KOPT-K1 (cell line): ENCODE data around the gene XPR1.

ENCODE experiments used
- H3K27ac ChIP-seq: fragments of 200-600 bp; sonication (generic); 2 replicates; pipeline ENCODE4 v1.5.1; 2016; ENCODE audit warnings: antibody characterized with exemption, mild to moderate bottlenecking, low read depth, low read length; ENCODE audit not compliant: poor library complexity, severe bottlenecking
- H3K36me3 ChIP-seq: fragments of 200-600 bp; sonication (generic); 2 replicates; pipeline ENCODE4 v1.5.1; 2017; ENCODE audit warnings: antibody characterized with exemption, mild to moderate bottlenecking, low read length, moderate library complexity; ENCODE audit not compliant: insufficient read depth
- H3K9me3 ChIP-seq: fragments of 200-600 bp; sonication (generic); 2 replicates; pipeline ENCODE4 v1.5.1; 2017; ENCODE audit warnings: antibody characterized with exemption, low read length, mild to moderate bottlenecking; ENCODE audit not compliant: insufficient read depth, poor library complexity, severe bottlenecking

The XPR1 gene

GRCh38 chr1:180901076-180901990, 269.5 kb downstream of the XPR1 start:
- H3K27ac ChIP-seq: no peak overlapping the region
- no peaks in the 10 kb centered on the region for H3K9me3 ChIP-seq
- no peaks in the 10 kb centered on the region for H3K36me3 ChIP-seq

DNA sequence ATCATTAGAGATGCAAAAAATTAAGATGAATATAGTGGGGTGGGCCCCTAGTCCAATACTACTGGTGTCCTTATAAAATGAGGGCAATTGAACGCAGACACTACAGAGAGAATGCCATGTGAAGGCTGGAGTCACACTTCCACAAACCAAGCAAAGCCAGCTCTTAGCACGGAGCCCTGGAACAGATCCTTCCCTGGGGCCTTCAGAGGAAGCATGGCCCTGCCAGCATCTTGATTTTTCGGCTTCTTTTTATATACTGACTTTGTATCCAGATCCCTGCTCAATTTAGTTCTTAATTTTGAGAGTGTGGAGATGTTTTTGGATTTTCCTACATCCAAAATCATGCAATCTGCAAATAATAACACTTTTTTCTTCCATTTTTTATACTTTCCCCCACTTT, 270.7 kb downstream of the XPR1 start:
- no peaks in the 10 kb centered on the region for H3K36me3 ChIP-seq

DNA sequence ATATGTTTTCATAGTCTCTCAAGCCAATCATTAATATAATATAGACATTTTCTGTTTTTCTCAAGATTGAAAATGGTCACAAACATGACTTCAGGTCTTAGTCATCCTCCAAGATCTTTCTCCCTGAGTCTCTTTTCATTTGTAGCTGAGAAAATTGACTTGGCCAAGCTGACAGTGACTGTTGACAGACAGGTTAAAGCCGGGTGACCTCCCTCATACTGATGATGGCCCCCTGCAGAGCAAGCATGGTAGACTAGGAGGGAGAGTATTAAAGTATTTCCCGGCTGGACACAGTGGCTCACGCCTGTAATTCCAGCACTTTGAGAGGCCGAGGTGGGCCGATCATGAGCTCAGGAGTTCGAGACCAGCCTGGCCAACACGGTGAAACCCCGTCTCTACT, 274.1 kb downstream of the XPR1 start:
- no peak overlapping the region for H3K27ac ChIP-seq
- no peaks in the 10 kb centered on the region for H3K9me3 ChIP-seq
- H3K36me3 ChIP-seq: no peaks in the 10 kb centered on the region

More for the DNA sequence above, 270.7 kb downstream of the XPR1 start:
- H3K9me3 ChIP-seq: no peaks in the 10 kb centered on the region
- no peak overlapping the region for H3K27ac ChIP-seq

GRCh38 chr1:180906511-180906910, 274.7 kb downstream of the XPR1 start:
- Histone ChIP-seq H3K36me3 (no peaks in the 10 kb centered on the region), H3K9me3 (no peaks in the 10 kb centered on the region), H3K27ac (no peak overlapping the region)

DNA sequence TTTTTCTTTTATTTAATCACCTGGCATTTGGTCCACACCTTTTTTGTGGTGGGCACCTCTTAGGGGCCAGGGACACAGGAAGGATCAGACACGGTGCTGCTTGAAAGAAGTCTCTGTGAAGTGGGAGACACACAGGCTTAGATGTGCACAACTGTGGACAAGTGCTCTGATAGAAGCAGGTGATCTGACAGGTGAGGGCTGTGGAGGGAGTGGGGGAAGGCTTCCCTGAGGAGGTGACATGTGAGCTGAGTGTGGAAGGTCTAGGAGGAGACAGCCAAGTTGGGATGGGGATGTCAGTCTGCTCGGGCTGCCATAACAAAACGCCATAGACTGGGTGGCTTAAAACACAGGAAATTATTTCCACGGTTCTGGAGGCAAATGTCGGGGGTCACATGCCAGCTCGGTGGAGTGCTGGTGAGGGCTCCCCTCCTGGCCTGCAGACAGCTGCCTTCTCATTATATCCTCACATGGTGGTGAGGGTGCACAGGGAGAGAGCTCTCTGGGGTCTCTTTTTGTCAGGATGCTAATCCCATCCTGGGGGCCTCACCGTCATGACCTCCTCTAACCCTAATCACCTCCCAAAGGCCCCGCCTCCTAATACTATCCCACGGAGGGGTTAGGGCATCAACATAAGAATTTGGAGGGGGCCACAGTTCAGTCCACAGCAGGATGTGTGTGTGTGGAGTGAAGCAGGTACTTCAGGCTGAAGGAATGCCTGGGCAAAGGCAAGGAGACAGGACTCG, 275.7 kb downstream of the XPR1 start:
- no peaks in the 10 kb centered on the region for H3K36me3 ChIP-seq
- H3K9me3 ChIP-seq: no peaks in the 10 kb centered on the region
- H3K27ac ChIP-seq: no peak overlapping the region

- Histone ChIP-seq H3K27ac (no peak overlapping the region), H3K9me3 (no peaks in the 10 kb centered on the region), H3K36me3 (no peaks in the 10 kb centered on the region)
These were observed 276.4 kb downstream of the XPR1 start for GRCh38 chr1:180908074-180908765.

- Histone ChIP-seq H3K36me3 (no peaks in the 10 kb centered on the region), H3K9me3 (no peaks in the 10 kb centered on the region), H3K27ac (no peak overlapping the region)
These were observed 277.2 kb downstream of the XPR1 start for GRCh38 chr1:180909005-180909414.

DNA sequence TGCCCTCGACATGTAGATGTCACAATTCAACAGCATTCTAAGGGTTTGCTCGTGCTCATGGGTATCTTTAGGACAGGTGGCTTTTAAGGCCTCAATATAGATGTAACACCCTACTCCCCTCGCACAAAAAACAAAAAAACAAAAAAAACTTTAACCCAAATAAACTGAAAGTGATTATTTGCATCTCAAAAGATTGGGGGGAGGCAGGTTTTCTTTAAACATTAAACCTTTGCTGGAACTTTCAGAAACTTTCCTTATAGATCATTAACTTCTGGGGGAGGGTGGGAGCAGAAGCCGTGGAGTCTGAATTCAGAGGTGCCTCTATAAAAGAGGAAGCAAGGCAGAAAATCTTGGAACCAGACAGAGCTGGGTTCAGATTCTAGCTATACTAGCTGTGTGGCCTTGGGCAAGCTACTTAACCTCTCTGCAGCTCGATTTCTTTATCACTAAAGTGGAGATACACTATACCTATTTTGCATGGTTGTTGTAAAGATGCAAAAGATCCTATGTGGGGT, 277.7 kb downstream of the XPR1 start:
- Histone ChIP-seq H3K36me3 (no peaks in the 10 kb centered on the region), H3K27ac (no peak overlapping the region), H3K9me3 (no peaks in the 10 kb centered on the region)

DNA sequence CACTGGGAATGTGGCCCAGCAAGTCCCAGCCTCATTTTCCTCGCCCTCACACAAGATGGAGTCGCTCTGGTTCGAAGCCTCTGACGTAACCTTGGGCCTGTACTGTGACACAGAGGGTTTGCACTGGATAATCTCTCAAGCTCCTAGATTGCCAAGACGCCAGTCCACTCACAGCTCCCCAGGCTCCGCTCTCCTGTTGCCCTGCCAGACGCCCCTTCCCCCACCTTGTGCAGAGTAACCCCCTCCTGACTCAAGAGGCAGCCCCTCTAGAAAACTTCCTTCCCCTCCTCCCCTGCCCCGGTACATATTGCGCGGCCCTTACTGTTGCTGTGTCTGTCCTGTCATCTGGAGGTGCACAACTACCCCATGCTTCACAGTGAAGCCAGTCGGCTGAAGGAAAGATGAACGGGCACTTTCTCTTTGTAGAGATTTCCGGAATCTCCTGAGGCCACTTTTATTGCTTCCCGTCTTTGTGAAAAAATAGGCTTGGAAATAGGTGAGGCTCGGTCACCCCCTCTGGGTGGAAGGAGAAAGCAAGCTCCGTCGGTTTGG, 279.9 kb downstream of the XPR1 start:
- H3K9me3 ChIP-seq: no peaks in the 10 kb centered on the region
- no peak overlapping the region for H3K27ac ChIP-seq
- no peaks in the 10 kb centered on the region for H3K36me3 ChIP-seq

DNA sequence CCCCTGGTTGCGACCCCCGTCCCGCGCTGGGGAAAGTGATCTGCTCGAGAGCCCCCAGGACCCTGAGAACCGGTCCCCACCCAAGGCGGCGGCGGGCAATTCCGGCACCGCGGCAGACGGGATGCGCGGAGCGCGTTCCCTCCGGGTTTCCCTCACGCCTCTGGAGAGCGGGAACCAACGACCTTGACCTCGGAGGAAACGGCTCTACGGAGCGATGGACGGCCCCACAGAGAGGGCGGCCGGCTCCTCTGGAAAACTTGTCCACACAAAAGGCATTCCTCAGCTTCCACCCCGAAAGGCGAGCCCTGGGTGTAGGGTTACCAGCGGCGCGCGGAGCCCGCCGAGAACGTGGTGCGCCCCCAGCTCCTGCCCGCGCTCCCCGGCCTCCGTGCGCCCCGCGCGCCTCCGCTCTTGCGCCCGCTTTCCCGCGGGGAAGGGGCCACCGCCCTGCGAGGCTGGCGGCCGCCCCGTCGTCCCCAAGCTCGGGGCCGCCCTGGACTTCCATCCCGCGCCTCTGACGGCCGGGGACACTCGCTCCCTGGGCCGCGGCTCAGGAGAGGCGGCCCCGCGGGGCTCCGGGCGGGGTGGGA, 280.5 kb downstream of the XPR1 start:
- Histone ChIP-seq H3K27ac (no peak overlapping the region), H3K9me3 (no peaks in the 10 kb centered on the region), H3K36me3 (no peaks in the 10 kb centered on the region)

DNA sequence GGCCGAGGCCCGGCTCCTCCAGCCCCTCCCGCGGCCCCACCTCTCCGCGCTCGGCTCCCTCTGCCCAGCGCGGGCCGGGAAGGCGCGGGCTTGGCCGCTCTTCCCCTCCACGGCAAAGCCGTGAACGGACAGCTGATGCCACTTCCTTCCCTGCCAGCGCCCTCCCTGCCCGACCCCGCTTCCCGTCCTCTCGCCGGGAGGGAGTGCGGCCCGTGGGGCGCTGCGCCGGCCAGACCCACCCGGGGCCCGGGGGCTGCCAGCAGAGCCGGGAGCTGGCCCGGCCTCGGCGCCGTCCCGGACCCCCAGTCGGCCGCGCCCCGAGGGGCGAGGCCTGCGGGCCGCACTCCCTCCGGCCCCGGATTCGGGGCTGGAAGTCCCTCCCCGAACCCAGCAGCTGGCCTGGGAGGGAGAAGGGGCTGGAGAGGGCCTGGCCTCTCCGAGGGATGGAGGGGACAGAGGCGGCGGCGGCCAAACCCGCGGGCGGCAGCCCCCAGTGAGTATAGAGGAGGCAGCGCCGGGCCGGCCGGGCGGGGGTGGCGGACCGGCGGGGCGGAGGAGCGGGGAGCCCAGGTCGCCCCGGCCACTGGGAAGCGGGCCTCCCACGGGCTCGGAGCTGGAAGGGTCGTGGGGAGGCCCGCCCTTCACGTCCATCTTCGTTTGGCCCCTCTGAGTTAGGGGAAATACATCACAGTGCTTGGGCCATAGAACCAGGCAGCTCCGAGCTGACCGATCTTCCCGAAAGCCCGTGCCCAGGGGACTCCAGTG, 281.2 kb downstream of the XPR1 start, which contains the start of gene KIAA1614:
Gene KIAA1614 (plus strand): TSS at position 97 of the 765 bp plus-strand sequence. CDS start 347 bp downstream, at position 444.
- Histone ChIP-seq H3K9me3 (no peaks in the 10 kb centered on the region), H3K27ac (no peak within 1 kb of the TSS), H3K36me3 (no peaks in the 10 kb centered on the region)

- H3K27ac ChIP-seq: no peak overlapping the region
- no peaks in the 10 kb centered on the region for H3K36me3 ChIP-seq
- H3K9me3 ChIP-seq: no peaks in the 10 kb centered on the region
These were observed 283.7 kb downstream of the XPR1 start for GRCh38 chr1:180915426-180915965.

DNA sequence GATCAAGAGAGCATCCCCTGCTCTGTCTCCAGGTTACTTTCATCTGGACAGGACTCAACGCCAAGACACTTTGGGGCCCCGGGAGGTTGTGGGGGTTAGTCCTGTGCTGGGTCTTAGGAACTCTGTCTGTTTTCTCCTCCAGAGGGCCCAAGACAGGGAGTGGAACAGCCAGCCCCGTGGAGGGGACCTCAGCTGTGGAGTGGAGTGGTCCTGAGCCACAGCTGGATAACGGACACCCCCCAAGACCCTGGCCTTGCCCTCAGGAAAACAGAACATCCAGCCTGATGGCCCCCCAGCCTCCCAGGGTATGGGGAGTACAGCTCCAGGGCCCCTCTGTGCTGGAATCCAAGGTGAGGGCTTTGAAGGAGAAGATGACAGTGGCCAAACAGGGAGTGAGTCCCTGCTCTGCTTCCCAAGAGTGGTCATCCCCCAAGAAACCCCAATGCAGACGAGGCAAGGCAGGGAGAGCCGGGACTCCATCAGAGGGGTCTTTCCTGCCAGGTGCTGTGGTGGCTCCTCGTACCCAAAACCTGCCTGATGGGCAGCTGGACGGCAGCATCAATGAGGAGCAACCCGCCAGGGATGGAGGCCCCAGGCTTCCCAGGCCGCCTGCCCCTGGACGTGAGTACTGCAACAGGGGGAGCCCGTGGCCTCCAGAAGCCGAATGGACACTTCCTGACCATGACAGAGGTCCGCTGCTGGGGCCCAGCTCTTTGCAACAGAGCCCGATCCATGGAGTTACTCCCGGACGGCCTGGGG, 284.4 kb downstream of the XPR1 start:
- Histone ChIP-seq H3K36me3 (no peaks in the 10 kb centered on the region), H3K27ac (no peak overlapping the region), H3K9me3 (no peaks in the 10 kb centered on the region)
